GM10266 (cell line): ENCODE results near the gene SMCO4.
"Not testable (repeated sequence)": the region's sequence is repeated elsewhere in the genome, so short reads cannot be mapped to it uniquely, and the experiment has no call there.

Source experiments
- DNase-seq: peaks from one replicate; pipeline ENCODE4 v3.0.0; 2012; ENCODE audit errors: extremely low spot score
- TF ChIP-seq, protein P1 (sequence below): IDR thresholded peaks from 2 replicates; pipeline ENCODE4 v1.5.1; 2012; ENCODE audit warnings: mild to moderate bottlenecking, low read depth; ENCODE audit not compliant: control insufficient read depth, insufficient read depth; ENCODE audit errors: missing control alignments

SMCO4 gene

DNA sequence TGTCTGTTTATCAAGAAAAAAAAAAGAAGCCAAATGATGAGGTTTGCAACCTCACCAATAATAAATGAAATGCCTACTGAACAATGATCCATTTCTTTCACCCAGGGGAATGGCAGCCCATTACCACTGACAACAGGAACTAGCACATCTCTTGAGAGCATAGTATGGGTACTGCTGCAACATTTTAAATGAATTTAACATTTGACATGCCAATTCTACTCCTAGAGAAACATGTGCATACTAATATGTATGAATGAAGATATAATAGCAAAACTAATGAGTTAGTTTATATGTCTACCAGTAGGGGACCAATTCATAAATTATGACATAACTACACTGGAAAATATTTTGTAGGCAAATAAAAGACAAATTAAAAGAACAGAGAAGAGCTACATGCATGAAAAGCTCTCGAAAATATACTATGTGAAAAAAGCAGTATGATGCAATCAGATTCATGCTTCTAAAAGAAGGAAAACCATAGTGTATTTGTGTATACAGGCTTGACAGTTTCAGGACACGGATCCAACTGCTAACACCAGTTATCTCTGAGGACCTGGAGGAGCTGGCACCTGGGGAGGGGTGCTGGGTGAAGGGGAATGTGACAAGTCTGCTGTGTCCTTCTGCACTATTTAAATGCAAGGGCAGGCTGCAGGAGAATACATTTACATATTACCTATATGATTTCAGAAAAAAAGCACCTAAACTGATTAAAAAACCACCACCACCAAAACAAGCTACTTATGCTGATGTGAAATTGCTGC, 6.9 kb downstream of the SMCO4 start:
- DNase-seq: no peak
- TF ChIP-seq, protein P1, sequence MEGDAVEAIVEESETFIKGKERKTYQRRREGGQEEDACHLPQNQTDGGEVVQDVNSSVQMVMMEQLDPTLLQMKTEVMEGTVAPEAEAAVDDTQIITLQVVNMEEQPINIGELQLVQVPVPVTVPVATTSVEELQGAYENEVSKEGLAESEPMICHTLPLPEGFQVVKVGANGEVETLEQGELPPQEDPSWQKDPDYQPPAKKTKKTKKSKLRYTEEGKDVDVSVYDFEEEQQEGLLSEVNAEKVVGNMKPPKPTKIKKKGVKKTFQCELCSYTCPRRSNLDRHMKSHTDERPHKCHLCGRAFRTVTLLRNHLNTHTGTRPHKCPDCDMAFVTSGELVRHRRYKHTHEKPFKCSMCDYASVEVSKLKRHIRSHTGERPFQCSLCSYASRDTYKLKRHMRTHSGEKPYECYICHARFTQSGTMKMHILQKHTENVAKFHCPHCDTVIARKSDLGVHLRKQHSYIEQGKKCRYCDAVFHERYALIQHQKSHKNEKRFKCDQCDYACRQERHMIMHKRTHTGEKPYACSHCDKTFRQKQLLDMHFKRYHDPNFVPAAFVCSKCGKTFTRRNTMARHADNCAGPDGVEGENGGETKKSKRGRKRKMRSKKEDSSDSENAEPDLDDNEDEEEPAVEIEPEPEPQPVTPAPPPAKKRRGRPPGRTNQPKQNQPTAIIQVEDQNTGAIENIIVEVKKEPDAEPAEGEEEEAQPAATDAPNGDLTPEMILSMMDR: no peak

DNA sequence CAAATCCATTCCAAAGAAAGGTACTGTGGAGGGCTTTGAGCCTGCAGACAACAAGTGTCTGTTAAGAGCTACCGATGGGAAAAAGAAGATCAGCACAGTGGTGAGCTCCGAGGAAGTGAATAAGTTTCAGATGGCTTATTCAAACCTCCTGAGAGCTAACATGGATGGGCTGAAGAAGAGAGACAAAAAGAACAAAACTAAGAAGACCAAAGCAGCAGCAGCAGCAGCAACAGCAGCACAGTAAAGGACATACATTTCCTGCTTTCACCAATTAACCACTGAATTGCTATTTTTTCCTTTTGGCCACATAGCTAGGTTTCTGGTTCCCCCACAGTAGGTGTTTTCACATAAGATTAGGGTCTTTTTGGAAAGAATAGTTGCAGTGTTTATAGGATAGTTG, 7.6 kb downstream of the SMCO4 start:
- not testable (repeated sequence) for DNase-seq

DNA sequence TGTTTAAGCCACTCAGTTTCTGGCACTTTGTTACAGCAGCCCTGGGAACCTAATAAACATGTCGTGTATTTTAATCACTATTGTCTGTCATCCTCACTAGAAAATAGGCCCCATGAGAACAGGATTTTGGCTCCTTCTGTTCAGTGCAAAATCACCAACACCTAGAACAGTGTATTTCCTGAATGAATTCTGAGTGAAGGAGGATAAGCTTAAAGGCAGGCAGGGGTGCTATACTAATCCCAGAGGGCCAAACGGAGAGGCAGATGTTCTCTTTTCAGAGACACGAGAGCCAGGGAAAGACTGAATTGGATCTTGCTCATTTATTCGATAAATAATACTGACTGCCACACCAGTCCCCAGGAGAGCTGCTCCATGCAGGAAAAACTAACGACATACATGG, 10.4 kb downstream of the SMCO4 start:
- DNase-seq: no peak
- TF ChIP-seq, protein P1: no peak

DNA sequence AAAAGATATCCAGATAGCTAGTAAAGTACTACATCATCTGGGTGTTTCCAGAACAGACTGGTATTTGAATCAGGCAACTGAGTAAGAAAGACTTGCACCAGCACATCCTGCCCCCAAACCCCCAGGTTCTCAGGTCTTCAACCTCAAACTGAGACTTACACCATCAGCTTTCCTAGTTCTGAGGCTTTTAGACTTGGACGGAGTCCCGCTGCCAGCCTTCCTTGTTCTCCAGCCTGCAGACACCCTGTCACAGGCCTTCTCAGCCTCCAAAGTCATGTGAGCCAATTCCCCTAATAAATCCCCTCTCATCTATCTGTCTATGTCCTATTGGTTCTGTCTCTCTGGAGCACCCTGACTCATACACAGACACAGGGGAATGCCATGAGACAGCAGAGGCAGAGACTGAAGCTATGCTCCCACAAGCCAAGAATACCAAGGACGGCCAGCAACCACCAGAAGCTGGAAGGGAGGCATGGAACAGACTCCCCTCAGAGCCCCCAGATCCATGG, 10.9 kb downstream of the SMCO4 start:
- TF ChIP-seq, protein P1: no peak
- no peak for DNase-seq

DNA sequence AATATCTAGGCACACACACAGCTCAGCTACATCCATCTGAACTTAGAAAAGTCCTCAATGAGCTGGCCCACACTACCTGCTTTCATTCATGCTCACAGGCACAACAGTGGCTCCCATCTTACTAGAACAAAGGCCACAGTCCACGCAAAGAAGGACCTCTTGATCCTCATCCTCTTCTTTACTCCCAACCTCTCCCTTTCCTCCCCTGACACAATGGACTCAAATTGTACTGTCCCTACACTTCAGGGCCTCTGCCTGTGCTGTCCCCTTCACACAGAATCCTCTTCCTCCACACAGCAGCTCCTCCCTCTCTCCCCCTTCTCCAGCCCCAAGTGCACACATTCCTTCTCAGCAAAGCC, 12.7 kb downstream of the SMCO4 start:
- DNase-seq: no peak
- TF ChIP-seq, protein P1: no peak

DNA sequence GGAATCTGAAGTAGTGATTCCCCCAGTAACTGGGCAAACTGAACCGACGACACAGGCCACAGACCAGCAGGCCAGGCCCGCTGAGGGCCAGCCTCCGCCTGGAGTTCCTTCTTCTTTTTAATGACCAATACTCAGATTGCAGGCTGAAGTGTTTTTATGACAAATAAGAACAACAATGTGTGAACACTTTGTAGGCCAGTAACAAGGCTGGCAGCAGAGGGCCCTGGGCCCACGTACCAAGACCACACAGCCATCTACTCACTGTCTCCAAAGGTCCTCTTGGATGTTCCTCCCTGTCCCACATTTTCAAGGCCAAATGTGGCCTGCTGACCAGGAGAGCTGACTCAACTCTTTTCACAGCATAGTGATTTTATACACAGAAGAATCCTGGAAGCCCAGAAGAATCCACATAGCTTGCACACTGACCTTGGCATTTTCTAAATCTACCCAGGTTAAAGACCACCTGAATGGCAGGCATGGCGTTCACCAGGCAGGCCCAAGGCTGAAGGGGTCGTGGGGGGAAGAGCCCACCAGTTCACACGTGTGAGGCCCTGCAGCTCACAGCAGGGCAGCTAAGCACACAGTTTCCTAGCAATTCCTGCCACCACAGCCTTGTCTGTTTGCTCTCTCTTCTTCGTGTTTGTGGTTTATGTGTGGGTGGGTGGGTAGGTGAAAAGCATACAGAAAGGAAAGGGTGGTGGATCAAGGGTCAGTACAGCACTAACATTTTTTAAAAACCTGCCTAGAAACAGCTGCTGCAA, 13.3 kb downstream of the SMCO4 start:
- TF ChIP-seq, protein P1: no peak
- no peak for DNase-seq

DNA sequence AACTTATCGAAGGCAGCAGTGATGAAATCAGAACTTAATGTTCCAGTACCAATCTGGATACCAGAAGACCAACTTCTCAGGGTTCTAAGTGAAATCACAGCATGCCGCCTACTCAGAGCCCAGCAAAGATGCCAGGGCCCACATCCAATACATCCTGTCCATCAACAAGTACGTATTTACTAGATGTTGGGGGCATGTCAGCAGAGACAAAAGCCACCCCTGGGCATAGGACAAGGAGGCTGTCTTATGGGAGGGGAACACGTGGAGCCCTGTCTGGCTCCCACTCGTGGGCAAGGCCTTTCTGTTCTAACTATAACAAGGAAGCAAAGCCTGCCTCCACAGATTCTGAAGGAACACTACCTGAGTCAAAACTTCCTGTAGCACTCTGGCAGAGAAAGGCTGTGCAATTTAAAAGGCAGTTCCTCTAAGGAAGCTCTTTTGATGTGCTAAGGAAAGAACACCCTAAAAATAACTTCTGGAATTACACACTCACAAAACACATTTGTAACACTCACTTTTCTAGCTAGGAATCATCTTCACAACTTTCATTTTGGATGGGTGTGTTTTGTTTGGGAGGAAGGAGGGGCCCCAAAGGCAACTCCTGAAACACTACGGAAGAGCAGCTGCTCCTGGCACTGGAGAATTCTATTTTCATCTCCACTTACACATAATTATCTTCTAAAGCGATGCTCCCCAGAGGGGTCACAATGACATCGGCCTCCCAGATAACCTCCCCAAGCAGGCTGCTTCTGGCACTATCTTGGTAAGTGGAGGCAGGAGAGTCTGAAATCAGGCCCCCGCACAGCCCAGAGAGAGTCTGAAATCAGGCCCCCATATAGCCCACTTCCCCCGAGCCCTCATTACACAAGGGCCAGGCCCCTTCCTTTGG, 14.2 kb downstream of the SMCO4 start:
- TF ChIP-seq, protein P1: no peak
- DNase-seq: no peak
